ENCODE measurements around the gene SNX18. TPM values are rescaled to one million over a fixed set of nuclear protein-coding genes. Genes with fewer than 3 reads are reported as not detected.
A peak's percentile ranks its signal among the peaks of the same experiment; 100 is the strongest.

The SNX18 gene
- total RNA-seq, 1 experiment from 2014 or later, result 28.0 TPM

GRCh38 chr5:54516051-54516655, 1.4 kb upstream of the SNX18 start:
- no peak for DNase-seq
- H3K4me1 Mint-ChIP-seq (ENCODE audit: low read depth, unreplicated experiment), result no peaks in the 10 kb centered on the region
- H3K9me3 Mint-ChIP-seq (ENCODE audit: unreplicated experiment), result no peaks in the 10 kb centered on the region
- Histone ChIP-seq H3K9me3 (no peaks in the 10 kb centered on the region), H3K4me3 (ENCODE audit: low read depth, low read length) (no peak overlapping the region), H3K27me3 (replicated peaks; ENCODE audit: control insufficient read depth, insufficient read depth, low read length) (no peaks in the 10 kb centered on the region), H3K4me1 (peaks cover 25% of the 10 kb centered on the region), H3K36me3 (ENCODE audit: control insufficient read depth, insufficient read depth, low read length) (no peaks in the 10 kb centered on the region)
- intact Hi-C loops (cut with micrococcal nuclease; ENCODE audit: unreplicated experiment), result loop anchor here (10.0 kb wide), 3 partner anchors 109 to 639 kb away; no protein-coding TSS in a partner anchor
- no peaks in the 10 kb centered on the region for H3K27me3 Mint-ChIP-seq (ENCODE audit: insufficient read depth, unreplicated experiment)
- H3K36me3 Mint-ChIP-seq (ENCODE audit: insufficient read depth, unreplicated experiment), result peaks cover 11% of the 10 kb centered on the region
- ChIA-PET CTCF (interaction anchor here (0.8 to 4.2 kb wide), 10 partner anchors 8 to 644 kb away, joined by 3 to 48 read pairs (median 4); partner anchors contain the start of gene GPX8), POLR2A (interaction anchor here (1.2 kb wide), 1 partner anchor 206 kb away, joined by 12 read pairs; the partner anchor contains the start of gene ARL15)
- BruUV-seq (replicated peaks), result no TSS peak
- peak overlapping the region; percentile 68 for H3K4me3 Mint-ChIP-seq (ENCODE audit: unreplicated experiment)
- H3K27ac Mint-ChIP-seq (ENCODE audit: unreplicated experiment), result no peak overlapping the region
- no peak for TF ChIP-seq CTCF (IDR thresholded peaks at IDR 0.05; ENCODE audit: insufficient read depth in 1 of 2, low read depth in 1 of 2, low read length in 1 of 2, severe bottlenecking in 1 of 2, unreplicated experiment in 1 of 2)

- POLR2A ChIA-PET, result interaction anchor here (1.2 kb wide), 1 partner anchor 207 kb away, joined by 12 read pairs; the partner anchor contains the start of gene ARL15
- H3K9me3 ChIP-seq, result no peaks in the 10 kb centered on the region
- Mint-ChIP-seq H3K27ac (ENCODE audit: unreplicated experiment) (no peak overlapping the region), H3K9me3 (ENCODE audit: unreplicated experiment) (no peaks in the 10 kb centered on the region), H3K36me3 (ENCODE audit: insufficient read depth, unreplicated experiment) (peaks cover 11% of the 10 kb centered on the region), H3K27me3 (ENCODE audit: insufficient read depth, unreplicated experiment) (no peaks in the 10 kb centered on the region), H3K4me3 (ENCODE audit: unreplicated experiment) (peak overlapping the region; percentile 68), H3K4me1 (ENCODE audit: low read depth, unreplicated experiment) (no peaks in the 10 kb centered on the region)
- BruUV-seq (replicated peaks), result no TSS peak
- CTCF ChIA-PET, result interaction anchor here (0.6 to 4.2 kb wide), 15 partner anchors 9 to 643 kb away, joined by 3 to 48 read pairs (median 4); partner anchors contain the start of gene GPX8
- no peak for TF ChIP-seq CTCF (IDR thresholded peaks at IDR 0.05; ENCODE audit: insufficient read depth in 1 of 2, low read depth in 1 of 2, low read length in 1 of 2, severe bottlenecking in 1 of 2, unreplicated experiment in 1 of 2)
- intact Hi-C loops (cut with micrococcal nuclease; ENCODE audit: unreplicated experiment), result loop anchor here (1.0 to 10.0 kb wide), 8 partner anchors 108 to 638 kb away; no protein-coding TSS in a partner anchor
- peak in 1 of 2 experiments; percentile 46 for DNase-seq
- H3K36me3 ChIP-seq (ENCODE audit: control insufficient read depth, insufficient read depth, low read length), result no peaks in the 10 kb centered on the region
- peak overlapping the region; percentile 48 for H3K4me3 ChIP-seq (ENCODE audit: low read depth, low read length)
- peaks cover 25% of the 10 kb centered on the region for H3K4me1 ChIP-seq
- no peaks in the 10 kb centered on the region for H3K27me3 ChIP-seq (replicated peaks; ENCODE audit: control insufficient read depth, insufficient read depth, low read length)
Observed at GRCh38 chr5:54517174-54517511, 416 bp upstream of the SNX18 start.

- Mint-ChIP-seq H3K4me3 (ENCODE audit: unreplicated experiment) (peak overlapping the region; percentile 68), H3K4me1 (ENCODE audit: low read depth, unreplicated experiment) (no peaks in the 10 kb centered on the region)
- CTCF ChIA-PET, result interaction anchor here (0.6 to 4.2 kb wide), 6 partner anchors 120 to 348 kb away, joined by 3 to 48 read pairs (median 5); no protein-coding TSS in a partner anchor
Observed at GRCh38 chr5:54518146-54518817, 723 bp downstream of the SNX18 start.

More at GRCh38 chr5:54518146-54518817, 723 bp downstream of the SNX18 start:
- peak; percentile 49 to 70 for DNase-seq
- H3K27ac Mint-ChIP-seq (ENCODE audit: unreplicated experiment), result no peak overlapping the region
- no peaks in the 10 kb centered on the region for H3K27me3 Mint-ChIP-seq (ENCODE audit: insufficient read depth, unreplicated experiment)
- no peaks in the 10 kb centered on the region for H3K9me3 ChIP-seq
- H3K36me3 ChIP-seq (ENCODE audit: control insufficient read depth, insufficient read depth, low read length), result no peaks in the 10 kb centered on the region
- H3K4me1 ChIP-seq, result peaks cover 25% of the 10 kb centered on the region
- peak overlapping the region; percentile 95 for H3K4me3 ChIP-seq (ENCODE audit: low read depth, low read length)
- BruUV-seq (replicated peaks), result no TSS peak
- intact Hi-C loops (cut with micrococcal nuclease; ENCODE audit: unreplicated experiment), result loop anchor here (10.0 kb wide), 3 partner anchors 107 to 637 kb away; no protein-coding TSS in a partner anchor
- peak in 1 of 2 experiments; percentile 2 for TF ChIP-seq CTCF (IDR thresholded peaks at IDR 0.05; ENCODE audit: insufficient read depth in 1 of 2, low read depth in 1 of 2, low read length in 1 of 2, severe bottlenecking in 1 of 2, unreplicated experiment in 1 of 2)
- no peaks in the 10 kb centered on the region for H3K9me3 Mint-ChIP-seq (ENCODE audit: unreplicated experiment)
- POLR2A ChIA-PET, result no interaction called here
- peaks cover 4% of the 10 kb centered on the region for H3K36me3 Mint-ChIP-seq (ENCODE audit: insufficient read depth, unreplicated experiment)
- no peaks in the 10 kb centered on the region for H3K27me3 ChIP-seq (replicated peaks; ENCODE audit: control insufficient read depth, insufficient read depth, low read length)
